Pons (tissue), 1 donor: ENCODE data around the gene CLIC3.

Source experiments
- DNase-seq: peaks from one replicate; pipeline ENCODE4 v3.0.0-alpha.2; 2016; ENCODE audit warnings: low spot score

Gene CLIC3

GRCh38 chr9:136951541-136952320 lies 44.6 kb downstream of the CLIC3 start, which contains the start of gene LCN12:
Gene LCN12, plus strand, starts transcription at chr9:136952273. Its CDS starts 55 bp downstream, at chr9:136952328.
- no peak for DNase-seq

- DNase-seq: no peak
Observed at GRCh38 chr9:136950656-136951276, 45.6 kb downstream of the CLIC3 start.

GRCh38 chr9:136949817-136950655 lies 46.3 kb downstream of the CLIC3 start:
- peak; percentile 93 for DNase-seq

- DNase-seq: no peak
Observed at GRCh38 chr9:136949239-136949816, 47.0 kb downstream of the CLIC3 start.

- peak; percentile 79 for DNase-seq
Observed at GRCh38 chr9:136947955-136948510, 48.3 kb downstream of the CLIC3 start.

GRCh38 chr9:136947028-136947891 lies 49.1 kb downstream of the CLIC3 start:
- DNase-seq: peak; percentile 60

- no peak for DNase-seq
Observed at GRCh38 chr9:136946228-136947027, 49.9 kb downstream of the CLIC3 start.

- DNase-seq: no peak
Observed at GRCh38 chr9:136945333-136946227, 50.8 kb downstream of the CLIC3 start.
